NB4 (cell line): ENCODE measurements around the gene FAM98B.

ENCODE experiments used
- POLR2A ChIP-seq: IDR thresholded peaks from 2 replicates; pipeline ENCODE4 v1.6.1; 2011; ENCODE audit warnings: mild to moderate bottlenecking; ENCODE audit not compliant: insufficient read length; ENCODE audit errors: extremely low read depth
- TF ChIP-seq, protein P1 (sequence below): IDR thresholded peaks from one replicate; pipeline ENCODE4 v1.5.1; 2012; ENCODE audit warnings: low read depth, low read length

GRCh38 chr15:38518084-38518483 is 64.2 kb downstream of the FAM98B start:
- TF ChIP-seq, protein P1, sequence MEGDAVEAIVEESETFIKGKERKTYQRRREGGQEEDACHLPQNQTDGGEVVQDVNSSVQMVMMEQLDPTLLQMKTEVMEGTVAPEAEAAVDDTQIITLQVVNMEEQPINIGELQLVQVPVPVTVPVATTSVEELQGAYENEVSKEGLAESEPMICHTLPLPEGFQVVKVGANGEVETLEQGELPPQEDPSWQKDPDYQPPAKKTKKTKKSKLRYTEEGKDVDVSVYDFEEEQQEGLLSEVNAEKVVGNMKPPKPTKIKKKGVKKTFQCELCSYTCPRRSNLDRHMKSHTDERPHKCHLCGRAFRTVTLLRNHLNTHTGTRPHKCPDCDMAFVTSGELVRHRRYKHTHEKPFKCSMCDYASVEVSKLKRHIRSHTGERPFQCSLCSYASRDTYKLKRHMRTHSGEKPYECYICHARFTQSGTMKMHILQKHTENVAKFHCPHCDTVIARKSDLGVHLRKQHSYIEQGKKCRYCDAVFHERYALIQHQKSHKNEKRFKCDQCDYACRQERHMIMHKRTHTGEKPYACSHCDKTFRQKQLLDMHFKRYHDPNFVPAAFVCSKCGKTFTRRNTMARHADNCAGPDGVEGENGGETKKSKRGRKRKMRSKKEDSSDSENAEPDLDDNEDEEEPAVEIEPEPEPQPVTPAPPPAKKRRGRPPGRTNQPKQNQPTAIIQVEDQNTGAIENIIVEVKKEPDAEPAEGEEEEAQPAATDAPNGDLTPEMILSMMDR, result no peak
- no peak for TF ChIP-seq POLR2A
